IPS DF 19.7 (cell line): ENCODE results near the gene GLCCI1.

ENCODE experiments used
- DNase-seq: peaks from one replicate; pipeline ENCODE4 v3.0.0-alpha.2; 2013; ENCODE audit warnings: low read depth, low spot score

The GLCCI1 gene

DNA sequence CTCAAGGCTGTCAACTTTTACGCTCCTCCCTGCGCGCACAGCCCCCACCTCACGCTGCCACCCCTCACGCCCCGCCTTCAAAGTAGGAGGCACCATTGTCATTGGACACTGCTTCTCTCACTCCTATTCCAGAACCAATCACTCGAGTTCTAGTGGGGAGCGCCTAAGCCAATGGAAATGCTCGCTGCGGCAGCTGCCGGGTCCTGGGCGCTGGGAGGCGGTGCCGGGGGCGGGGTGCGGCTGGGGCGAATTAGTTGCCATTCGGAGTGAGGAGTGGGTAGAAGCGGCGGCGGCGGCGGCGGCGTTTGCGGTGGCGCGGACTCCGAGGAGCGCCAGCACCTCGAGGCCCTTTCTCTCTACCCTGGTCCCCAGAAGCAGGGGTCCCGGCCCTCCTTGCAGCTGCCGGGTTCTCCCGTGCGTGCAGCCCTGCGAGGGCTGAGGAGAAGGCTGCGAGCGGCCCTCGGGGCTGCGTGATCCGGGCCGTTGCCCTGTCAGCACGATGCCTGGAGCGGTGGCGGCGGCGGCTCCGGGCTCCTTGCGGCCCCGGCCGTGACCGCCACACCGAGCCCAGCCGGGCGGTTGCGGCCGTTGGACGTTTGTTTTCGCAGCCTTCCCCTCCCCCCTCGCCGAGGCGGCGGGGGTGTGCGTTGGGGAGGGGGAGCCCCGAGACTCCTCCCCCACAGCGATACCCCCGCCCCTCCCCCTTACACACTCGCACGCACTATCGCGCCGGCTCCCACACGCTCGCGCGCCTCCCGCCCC is at the start of gene GLCCI1:
GLCCI1 (plus strand) TSS at position 253 of the 762 bp plus-strand sequence. CDS start 555 bp downstream, outside the sequence.
- peak; percentile 93 for DNase-seq

- no peak for DNase-seq
Measured at GRCh38 chr7:7919449-7919945, 49.1 kb upstream of the GLCCI1 start.

GRCh38 chr7:7920056-7920455 is 48.5 kb upstream of the GLCCI1 start:
- DNase-seq = no peak

GRCh38 chr7:7920481-7920880 is 48.1 kb upstream of the GLCCI1 start:
- DNase-seq = no peak

DNA sequence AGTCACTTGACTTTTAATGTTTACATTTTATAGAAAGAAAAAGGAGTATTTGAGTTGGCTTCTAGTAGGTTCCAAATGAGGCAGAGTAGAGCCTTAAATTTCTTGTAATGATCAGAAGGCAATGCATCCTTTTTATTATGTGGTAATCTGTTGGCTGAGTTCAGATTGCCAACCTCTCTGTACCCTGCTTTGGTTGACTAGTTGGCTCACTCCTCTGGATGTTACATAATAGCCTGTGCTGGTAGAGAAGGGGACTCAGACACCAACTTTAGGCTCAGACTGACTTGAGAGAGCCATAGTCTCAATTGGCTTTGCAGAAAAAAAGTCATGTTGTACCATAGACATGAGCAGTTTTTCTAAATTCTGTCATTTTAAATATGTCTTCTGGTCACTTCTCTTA is 46.8 kb upstream of the GLCCI1 start:
- DNase-seq = no peak

GRCh38 chr7:7922684-7923385 is 45.8 kb upstream of the GLCCI1 start:
- no peak for DNase-seq

DNA sequence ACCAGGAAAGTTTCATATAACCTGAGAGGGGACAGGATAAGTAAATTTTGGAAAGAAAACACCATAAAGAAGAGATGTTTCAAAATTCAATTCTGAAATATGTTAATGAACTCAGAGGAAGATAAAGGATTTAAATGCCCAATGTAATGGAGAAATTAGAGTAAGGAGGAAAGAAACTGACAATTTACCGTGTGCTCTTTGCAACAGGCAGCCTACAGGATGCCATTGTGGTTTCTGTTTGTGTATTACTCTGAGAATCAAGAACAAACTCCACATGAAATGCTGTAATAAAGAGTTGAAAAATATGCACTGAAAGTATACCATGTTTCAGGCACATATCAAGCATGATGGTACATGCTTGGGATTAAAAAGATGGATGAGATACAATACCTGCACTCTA is 44.8 kb upstream of the GLCCI1 start:
- DNase-seq = no peak

DNA sequence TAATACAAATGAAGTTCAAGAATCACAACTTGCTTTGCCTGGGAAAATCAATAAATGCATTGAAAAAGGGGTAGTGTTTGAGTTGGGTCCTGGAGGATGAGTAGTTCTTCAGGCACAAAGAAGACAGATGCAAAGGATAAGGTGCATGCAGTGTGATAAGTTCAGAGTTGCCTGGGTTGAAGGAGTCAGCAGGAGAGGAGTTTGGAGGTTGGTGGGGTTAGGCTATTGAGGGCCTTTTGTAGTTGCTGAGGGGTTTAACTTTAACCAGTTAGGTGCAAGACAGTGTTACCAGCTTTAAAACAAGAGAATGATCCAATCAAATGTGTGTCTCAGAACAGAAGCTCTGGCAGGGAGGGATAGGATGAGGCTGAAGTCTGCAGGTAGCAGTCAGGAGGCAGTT is 44.3 kb upstream of the GLCCI1 start:
- DNase-seq = no peak

DNA sequence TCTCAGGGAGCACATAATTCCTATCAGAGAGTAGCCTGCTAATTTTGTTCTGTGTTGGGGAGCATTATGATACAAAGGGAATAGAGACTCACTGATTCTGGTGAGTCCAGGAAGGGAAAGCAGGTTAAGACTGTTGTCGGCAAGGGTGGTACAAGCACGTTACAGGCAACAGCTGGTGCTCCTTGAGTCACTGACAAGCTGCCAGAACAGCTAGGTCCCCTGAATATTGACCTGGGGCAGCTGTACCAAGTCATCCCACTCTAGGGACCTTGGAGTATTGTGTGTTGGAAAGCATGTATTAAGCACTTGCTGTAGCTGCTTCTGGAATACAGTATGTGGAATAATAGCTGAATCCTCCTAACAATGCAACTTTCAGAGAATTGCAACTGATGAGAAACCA is 37.0 kb upstream of the GLCCI1 start:
- DNase-seq = no peak

GRCh38 chr7:7932553-7932952 is 36.0 kb upstream of the GLCCI1 start:
- DNase-seq = no peak

DNA sequence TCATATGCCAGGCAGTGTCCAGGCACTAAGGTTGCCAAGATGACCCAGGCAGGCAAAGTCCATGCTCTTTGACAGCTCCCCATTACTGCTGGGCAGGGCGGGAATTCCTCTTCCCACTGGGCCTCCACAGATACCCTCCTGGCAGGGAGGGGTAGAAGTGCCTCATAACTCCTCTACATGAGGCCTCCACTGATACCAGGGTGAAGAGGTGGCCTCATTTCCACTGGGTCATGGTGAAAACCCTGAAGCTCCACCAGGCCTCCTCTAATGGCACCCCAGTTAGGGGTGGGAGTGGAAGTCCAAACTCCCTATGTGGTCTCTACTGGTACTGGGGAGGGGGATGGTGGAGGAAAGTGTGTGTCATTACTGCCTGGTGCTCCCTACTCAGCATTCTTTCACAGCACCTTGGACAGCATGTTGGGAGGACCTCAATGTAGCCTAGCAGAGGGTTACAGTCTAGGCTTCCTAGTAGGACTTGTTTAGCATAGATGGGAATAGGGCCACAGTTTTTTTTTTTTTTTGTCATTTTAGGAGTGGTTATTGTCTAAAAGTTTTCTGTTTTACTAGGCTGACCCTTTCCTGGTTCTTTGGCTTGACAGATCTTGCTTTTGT is 34.6 kb upstream of the GLCCI1 start:
- DNase-seq = no peak

DNA sequence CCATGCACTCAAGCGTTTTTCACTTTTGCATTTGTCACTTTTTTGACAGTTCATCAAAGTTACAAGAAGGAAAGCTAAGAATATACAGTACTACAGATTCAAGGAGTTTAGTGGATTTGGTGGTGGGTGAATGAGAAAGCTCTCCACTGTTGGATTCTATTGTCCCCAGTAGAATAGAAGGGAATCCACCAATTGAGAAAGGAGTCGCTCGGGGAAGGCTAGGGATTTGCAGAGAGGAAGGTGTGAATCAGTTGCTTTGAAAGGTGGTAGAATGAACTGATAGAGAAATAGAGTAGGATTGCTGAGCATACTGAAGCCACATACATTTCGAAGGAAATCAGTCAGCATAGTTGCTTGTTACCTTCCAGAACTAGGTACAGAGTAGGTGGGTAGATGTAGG is 33.7 kb upstream of the GLCCI1 start:
- DNase-seq = no peak

GRCh38 chr7:7938471-7938870 is 30.1 kb upstream of the GLCCI1 start:
- no peak for DNase-seq

GRCh38 chr7:7943951-7944350 is 24.6 kb upstream of the GLCCI1 start:
- DNase-seq = no peak

- no peak for DNase-seq
Measured at GRCh38 chr7:7944619-7945282, 23.8 kb upstream of the GLCCI1 start.

GRCh38 chr7:7946486-7946885 is 22.1 kb upstream of the GLCCI1 start:
- no peak for DNase-seq

- no peak for DNase-seq
Measured at GRCh38 chr7:7948232-7948631, 20.4 kb upstream of the GLCCI1 start.

- no peak for DNase-seq
Measured at GRCh38 chr7:7953806-7954205, 14.8 kb upstream of the GLCCI1 start.

DNA sequence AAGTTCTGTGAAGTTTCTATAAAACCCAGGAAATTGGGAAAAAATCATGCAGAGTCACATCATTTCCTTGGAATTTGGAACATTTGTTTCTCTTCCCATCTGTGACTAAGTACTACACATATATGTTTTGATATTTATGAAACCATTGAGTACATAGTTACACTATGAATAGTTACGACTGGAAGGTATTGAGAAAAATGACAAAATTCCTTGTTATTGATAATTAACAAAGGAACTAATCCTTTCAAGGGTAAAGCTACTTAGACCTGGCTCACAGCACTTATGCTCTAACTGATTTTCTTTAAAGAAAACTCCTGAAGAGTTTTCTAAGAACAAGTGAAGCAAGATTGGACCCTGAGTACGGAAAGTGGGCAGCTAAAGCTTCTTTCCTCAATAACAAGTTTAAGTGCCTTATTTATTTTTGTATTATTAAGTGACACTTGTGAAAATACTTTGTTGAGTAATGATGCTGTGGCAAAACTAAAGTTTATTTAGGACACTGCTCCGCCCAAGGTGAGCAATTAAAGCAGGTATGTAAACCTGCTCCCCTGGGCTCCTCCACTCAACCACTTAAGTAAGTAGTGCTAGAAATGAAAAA is 12.0 kb upstream of the GLCCI1 start:
- DNase-seq = no peak

- no peak for DNase-seq
Measured at GRCh38 chr7:7957513-7957912, 11.1 kb upstream of the GLCCI1 start.

- no peak for DNase-seq
Measured at GRCh38 chr7:7959979-7960670, 8.5 kb upstream of the GLCCI1 start.
